B cell (primary cell): ENCODE data around the gene KIRREL3. TPM values are rescaled to one million over a fixed set of nuclear protein-coding genes. Genes with fewer than 3 reads are reported as not detected.

Source experiments
- ATAC-seq: fragments of 200-7000 bp; cut with Tn5 transposase; one replicate; pipeline ENCODE4 v1.10.0; 2021; ENCODE audit warnings: low read depth, mild to moderate bottlenecking, moderate number of reproducible peaks, moderate library complexity
- CTCF ChIA-PET: fragments of 350-600 bp; sonication (Branson Sonifier 250); formaldehyde crosslinking; loops from one replicate; lab custom pipeline; 2021; ENCODE audit warnings: antibody characterized with exemption, inconsistent platforms; lab: Charles Lee
- POLR2A ChIA-PET: fragments of 350-600 bp; sonication (Branson Sonifier 250); formaldehyde crosslinking; loops from one replicate; lab custom pipeline; 2021; ENCODE audit warnings: antibody characterized with exemption; lab: Charles Lee
- DNase-seq: peaks from one replicate; pipeline ENCODE4 v3.0.0; 2013
- H2AFZ ChIP-seq: 2 replicates; pipeline ENCODE4 v1.6.1; 2012; ENCODE audit warnings: mild to moderate bottlenecking, low read depth, low read length; ENCODE audit not compliant: insufficient read depth, poor library complexity, severe bottlenecking
- H3K27ac ChIP-seq, 2 donors: 1 replicate in 1 of 2; 2 replicates in 1 of 2; pipeline ENCODE4 v1.5.1; 2012 to 2013; ENCODE audit warnings: low read length in 2 of 2, mild to moderate bottlenecking in 2 of 2, moderate library complexity in 1 of 2
- H3K27me3 ChIP-seq, 4 experiments: fragments of 200-600 bp in 1 of 4; sonication (generic) in 1 of 4; replicated peaks in 1 of 4; 1 replicate in 2 of 4; 2 replicates in 2 of 4; pipeline versions ENCODE4 v1.6.1 to v1.7.0; 2013 to 2016; ENCODE audit warnings: low read length in 3 of 4, mild to moderate bottlenecking in 2 of 4, mixed read lengths in 1 of 4, moderate library complexity in 1 of 4; ENCODE audit not compliant: insufficient read depth in 4 of 4, control insufficient read depth in 3 of 4; ENCODE audit errors: control extremely low read depth in 1 of 4
- H3K36me3 ChIP-seq, 2 experiments: replicated peaks in 1 of 2; 1 replicate in 1 of 2; 2 replicates in 1 of 2; pipeline versions ENCODE4 v1.6.1 to v1.7.1; 2013; ENCODE audit warnings: low read length in 1 of 2; ENCODE audit not compliant: insufficient read depth in 2 of 2, control insufficient read depth in 1 of 2; ENCODE audit errors: control extremely low read depth in 1 of 2, extremely low read depth in 1 of 2
- H3K4me1 ChIP-seq, 2 donors: fragments of 200-600 bp in 1 of 2; sonication (generic) in 1 of 2; 1 replicate in 1 of 2; 2 replicates in 1 of 2; pipeline versions ENCODE4 v1.5.1 to v1.6.1; 2013 to 2017; ENCODE audit warnings: low read length in 2 of 2; ENCODE audit not compliant: control insufficient read depth in 2 of 2, insufficient read depth in 2 of 2
- H3K4me2 ChIP-seq: replicated peaks from 2 replicates; pipeline ENCODE3; 2012; ENCODE audit warnings: mild to moderate bottlenecking, low read depth, low read length; ENCODE audit not compliant: poor library complexity, severe bottlenecking
- H3K4me3 ChIP-seq, 5 experiments: fragments of 200-600 bp in 1 of 5; sonication (generic) in 1 of 5; 1 replicate in 3 of 5; 2 replicates in 2 of 5; pipeline versions ENCODE4 v1.5.1 to v1.7.0; 2011 to 2016; ENCODE audit warnings: low read length in 4 of 5, mild to moderate bottlenecking in 4 of 5, low read depth in 2 of 5, control low read depth in 1 of 5, moderate library complexity in 1 of 5; ENCODE audit not compliant: insufficient read depth in 1 of 5; ENCODE audit errors: control extremely low read depth in 1 of 5, extremely low read depth in 1 of 5
- H3K79me2 ChIP-seq: fragments of 200-600 bp; sonication (generic); one replicate; pipeline ENCODE4 v1.6.0; 2016; ENCODE audit warnings: low read length; ENCODE audit not compliant: control insufficient read depth, insufficient read depth
- H3K9ac ChIP-seq: fragments of 200-600 bp; sonication (generic); 2 replicates; pipeline ENCODE4 v1.6.1; 2017; ENCODE audit warnings: mild to moderate bottlenecking, low read length, moderate library complexity
- H3K9me3 ChIP-seq, 3 donors: one replicate each; pipeline versions ENCODE4 v1.6.1 to v1.7.1; 2013; ENCODE audit warnings: low read length in 2 of 3; ENCODE audit not compliant: control insufficient read depth in 2 of 3, insufficient read depth in 1 of 3; ENCODE audit errors: control extremely low read depth in 1 of 3
- H4K20me1 ChIP-seq: 2 replicates; pipeline ENCODE4 v1.6.0; 2012; ENCODE audit warnings: mild to moderate bottlenecking, low read length; ENCODE audit not compliant: insufficient read depth, control insufficient read depth, poor library complexity, severe bottlenecking
- H3K27ac Mint-ChIP-seq: one replicate; pipeline ENCODE4 v1.8.0; 2021; ENCODE audit warnings: mixed read lengths
- H3K27me3 Mint-ChIP-seq: one replicate; pipeline ENCODE4 v1.8.0; 2021; ENCODE audit warnings: mixed read lengths
- H3K4me1 Mint-ChIP-seq: one replicate; pipeline ENCODE4 v1.8.0; 2021; ENCODE audit warnings: mixed read lengths
- H3K4me3 Mint-ChIP-seq: one replicate; pipeline ENCODE4 v1.8.0; 2021; ENCODE audit warnings: mixed read lengths
- H3K9me3 Mint-ChIP-seq: one replicate; pipeline ENCODE4 v1.8.0; 2022; ENCODE audit warnings: mixed read lengths; ENCODE audit not compliant: insufficient read depth
- EZH2 ChIP-seq: IDR thresholded peaks from 2 replicates; pipeline ENCODE4 v1.6.1; 2012; ENCODE audit warnings: borderline replicate concordance, low read depth, mild to moderate bottlenecking, moderate library complexity, low read length; ENCODE audit not compliant: insufficient read depth, poor library complexity, severe bottlenecking
- WGBS: methylation state at CpG from one replicate; pipeline ENCODE4 v1.1.5; 2013; ENCODE audit warnings: missing lambda C conversion rate; ENCODE audit not compliant: insufficient coverage; 5-methylcytosine and 5-hydroxymethylcytosine counted together
- intact Hi-C: fragments of 100-400 bp; cut with micrococcal nuclease; formaldehyde crosslinking; loops from one replicate; pipeline ENCODE4 v1.10.0; 2022
- polyA plus RNA-seq: library from polyadenylated mRNA; depleted of rRNA; stranded (reverse); fragments of >200 nt; gene quantifications from 2 replicates; pipeline ENCODE4 v1.2.3, GENCODE V29; 2012
- total RNA-seq, 2 donors: library from RNA; stranded (reverse); fragments of 120-200 nt in 1 of 2; gene quantifications; 1 replicate in 1 of 2; 2 replicates in 1 of 2; pipeline versions ENCODE4 v1.2.3 to v1.2.4, GENCODE V29; 2013 to 2022
- TF ChIP-seq, protein P1 (sequence below): fragments of 200-600 bp; IDR thresholded peaks from one replicate; pipeline ENCODE4 v1.8.0; 2022; ENCODE audit warnings: antibody characterized with exemption, mild to moderate bottlenecking

The KIRREL3 gene
- total and polyA plus RNA-seq, 2 donors (not counting 1 experiment from before 2014, with no cell fraction given) = not detected

DNA sequence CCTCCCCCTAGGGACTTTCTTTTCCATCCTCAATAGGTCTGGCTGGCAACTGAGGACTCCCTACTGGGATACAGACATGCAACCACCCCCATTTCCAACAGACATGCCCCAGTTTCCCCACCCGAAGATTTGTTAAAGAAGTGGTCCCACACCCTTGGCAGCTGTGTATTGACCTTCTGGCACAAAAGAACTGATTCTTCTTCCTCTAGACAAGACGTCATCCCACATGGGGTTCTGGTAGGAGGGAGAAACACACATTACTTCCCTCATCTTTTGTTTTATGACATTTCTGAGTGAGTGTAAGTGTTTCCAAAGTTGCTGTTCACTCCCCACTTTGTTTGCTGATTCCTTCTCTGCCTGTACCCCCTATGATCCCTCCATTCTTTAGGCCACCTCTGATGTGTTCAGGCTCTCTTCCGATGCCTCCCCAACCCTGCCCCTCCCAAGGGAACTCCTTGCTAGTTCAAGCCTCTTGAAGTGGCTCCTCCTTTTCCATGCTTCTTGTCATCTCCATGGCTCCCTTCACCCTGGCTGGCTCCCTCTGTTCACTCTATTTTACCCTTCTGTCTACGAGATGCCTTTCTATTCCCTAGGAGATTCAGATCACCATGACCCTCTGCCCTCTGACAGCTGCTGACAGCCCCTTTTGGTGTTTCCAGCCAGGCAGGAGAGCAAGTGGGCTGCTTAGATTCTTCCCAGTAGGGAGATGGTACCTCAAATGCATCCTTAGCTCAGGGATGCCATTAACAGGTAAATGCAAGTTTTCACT, 4.3 kb downstream of the KIRREL3 start:
- peaks cover 35% of the 10 kb centered on the region for H3K27me3 Mint-ChIP-seq
- Histone ChIP-seq H3K4me2 (no peak overlapping the region), H2AFZ (no peak overlapping the region), H3K9ac (no peak overlapping the region), H3K36me3 (no peaks in the 10 kb centered on the region), H3K4me1 (peaks cover 0 to 3% of the 10 kb centered on the region in 2 donors), H3K4me3 (no peak overlapping the region), H3K27ac (no peak overlapping the region), H3K79me2 (no peaks in the 10 kb centered on the region), H3K9me3 (no peaks in the 10 kb centered on the region), H3K27me3 (peaks cover 0 to 27% (median 9%) of the 10 kb centered on the region in 4 experiments), H4K20me1 (no peaks in the 10 kb centered on the region)
- H3K4me1 Mint-ChIP-seq = no peaks in the 10 kb centered on the region
- no peaks in the 10 kb centered on the region for H3K9me3 Mint-ChIP-seq
- ChIA-PET POLR2A (no interaction called here), CTCF (no interaction called here)
- 72% methylated on average over 3 of the region's 4 CpGs for WGBS
- TF ChIP-seq, protein P1, sequence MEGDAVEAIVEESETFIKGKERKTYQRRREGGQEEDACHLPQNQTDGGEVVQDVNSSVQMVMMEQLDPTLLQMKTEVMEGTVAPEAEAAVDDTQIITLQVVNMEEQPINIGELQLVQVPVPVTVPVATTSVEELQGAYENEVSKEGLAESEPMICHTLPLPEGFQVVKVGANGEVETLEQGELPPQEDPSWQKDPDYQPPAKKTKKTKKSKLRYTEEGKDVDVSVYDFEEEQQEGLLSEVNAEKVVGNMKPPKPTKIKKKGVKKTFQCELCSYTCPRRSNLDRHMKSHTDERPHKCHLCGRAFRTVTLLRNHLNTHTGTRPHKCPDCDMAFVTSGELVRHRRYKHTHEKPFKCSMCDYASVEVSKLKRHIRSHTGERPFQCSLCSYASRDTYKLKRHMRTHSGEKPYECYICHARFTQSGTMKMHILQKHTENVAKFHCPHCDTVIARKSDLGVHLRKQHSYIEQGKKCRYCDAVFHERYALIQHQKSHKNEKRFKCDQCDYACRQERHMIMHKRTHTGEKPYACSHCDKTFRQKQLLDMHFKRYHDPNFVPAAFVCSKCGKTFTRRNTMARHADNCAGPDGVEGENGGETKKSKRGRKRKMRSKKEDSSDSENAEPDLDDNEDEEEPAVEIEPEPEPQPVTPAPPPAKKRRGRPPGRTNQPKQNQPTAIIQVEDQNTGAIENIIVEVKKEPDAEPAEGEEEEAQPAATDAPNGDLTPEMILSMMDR = no peak
- TF ChIP-seq EZH2 = no peak
- intact Hi-C loops = no loop called here
- no peak for ATAC-seq
- no peak for DNase-seq
- H3K27ac Mint-ChIP-seq = no peak overlapping the region
- no peak overlapping the region for H3K4me3 Mint-ChIP-seq

DNA sequence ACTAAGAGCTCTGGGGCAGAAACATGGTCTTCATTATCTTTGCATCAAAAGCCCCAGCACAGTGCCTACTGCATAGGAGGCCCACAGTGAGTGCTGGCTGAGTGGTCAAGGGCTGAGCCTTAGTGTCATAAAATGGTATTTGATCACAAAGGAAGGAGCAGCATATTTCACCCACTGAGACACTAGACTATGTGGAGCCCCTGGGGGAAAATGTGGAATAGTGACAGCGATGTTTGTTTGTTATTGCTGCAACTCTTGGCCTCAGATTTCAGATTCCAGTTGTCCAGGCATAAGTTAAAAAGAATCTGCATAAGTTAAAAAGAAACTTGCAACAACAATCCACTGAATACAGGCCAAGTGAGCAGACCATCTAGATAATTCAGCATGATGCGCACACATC, 7.0 kb downstream of the KIRREL3 start:
- no peaks in the 10 kb centered on the region for H4K20me1 ChIP-seq
- H3K9me3 Mint-ChIP-seq = no peaks in the 10 kb centered on the region
- no peak overlapping the region for H3K4me3 Mint-ChIP-seq
- DNase-seq (no peak), ATAC-seq (no peak)
- ChIA-PET POLR2A (no interaction called here), CTCF (no interaction called here)
- H3K27me3 ChIP-seq = peaks cover 0 to 14% (median 7%) of the 10 kb centered on the region in 4 experiments
- no peaks in the 10 kb centered on the region for H3K9me3 ChIP-seq
- H3K4me3 ChIP-seq = no peak overlapping the region
- H3K9ac ChIP-seq = no peak overlapping the region
- peaks cover 36% of the 10 kb centered on the region for H3K27me3 Mint-ChIP-seq
- intact Hi-C loops = no loop called here
- H3K4me1 ChIP-seq = no peaks in the 10 kb centered on the region
- no peak overlapping the region for H3K4me2 ChIP-seq
- no peaks in the 10 kb centered on the region for H3K79me2 ChIP-seq
- H3K27ac Mint-ChIP-seq = no peak overlapping the region
- no peak overlapping the region for H3K27ac ChIP-seq
- no peaks in the 10 kb centered on the region for H3K4me1 Mint-ChIP-seq
- no peaks in the 10 kb centered on the region for H3K36me3 ChIP-seq
- no peak overlapping the region for H2AFZ ChIP-seq
- TF ChIP-seq, protein P1 = no peak
- TF ChIP-seq EZH2 = no peak
- WGBS = no CpG with 5 or more reads among the region's 2 CpGs
